GM21528 (cell line): ENCODE results near the gene SZT2.
"Not testable (repeated sequence)": the region's sequence is repeated elsewhere in the genome, so short reads cannot be mapped to it uniquely, and the experiment has no call there.

Source experiments
- ATAC-seq: cut with Tn5 transposase; IDR thresholded peaks from one replicate; pipeline ENCODE4 v1.9.1; 2021; ENCODE audit warnings: mild to moderate bottlenecking, moderate library complexity; ENCODE audit not compliant: unreplicated experiment, low FRiP score

Gene SZT2

DNA sequence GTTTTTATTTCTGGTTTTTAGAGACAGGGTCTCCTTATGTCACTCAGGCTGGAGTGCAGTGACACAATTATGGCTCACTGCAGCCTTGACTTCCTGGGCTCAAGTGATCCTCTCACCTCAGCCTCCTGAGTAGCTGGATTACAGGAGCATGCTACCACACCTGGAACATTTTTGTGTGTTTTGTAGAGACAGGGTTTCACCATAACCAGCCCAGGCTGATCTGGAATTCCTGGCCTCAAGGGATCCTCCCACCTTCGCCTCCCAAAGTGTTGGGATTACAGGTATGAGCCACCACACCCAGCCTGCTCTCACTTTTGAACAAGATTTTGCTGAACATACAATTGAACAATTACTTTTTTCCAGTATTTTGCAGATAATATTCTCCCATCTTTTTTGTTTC lies 88.0 kb downstream of the SZT2 start:
- no peak for ATAC-seq

DNA sequence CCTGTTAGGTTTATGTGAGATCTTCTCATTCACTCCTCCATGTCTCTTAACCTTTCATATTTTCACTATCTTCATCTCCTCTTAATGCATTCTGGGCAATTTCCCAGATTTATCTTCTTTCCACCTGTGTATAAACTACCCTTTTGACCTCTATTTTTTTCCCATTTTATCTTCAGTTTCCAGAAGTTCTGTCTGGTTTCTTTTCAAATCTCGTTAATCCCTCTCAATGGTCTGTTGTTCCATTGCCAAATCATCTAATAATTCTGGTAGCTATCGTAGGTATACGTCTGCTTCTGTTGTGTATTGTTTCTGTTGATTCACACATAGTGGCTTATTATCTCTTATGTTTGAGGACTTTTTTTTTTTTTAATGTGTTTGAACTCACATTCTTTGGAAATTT lies 89.7 kb downstream of the SZT2 start:
- ATAC-seq, result no peak

DNA sequence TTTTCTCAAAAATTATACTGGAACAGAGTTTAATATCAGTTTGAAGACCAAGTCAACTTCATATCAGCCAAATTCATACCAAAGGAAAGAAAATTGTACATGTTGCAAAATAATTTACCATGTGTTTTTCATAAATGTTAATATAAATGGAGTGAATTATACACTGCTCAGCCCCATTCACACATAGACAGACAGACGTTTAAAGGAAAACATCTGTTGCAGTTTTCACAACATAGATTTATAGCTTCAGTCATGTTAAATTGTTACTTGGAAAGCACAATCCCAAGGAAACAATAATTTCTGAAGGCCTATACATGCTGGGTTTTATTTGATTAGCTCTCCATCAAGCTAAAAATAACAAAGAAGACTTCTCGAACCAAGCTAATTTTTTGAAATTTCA lies 91.8 kb downstream of the SZT2 start:
- ATAC-seq, result no peak

DNA sequence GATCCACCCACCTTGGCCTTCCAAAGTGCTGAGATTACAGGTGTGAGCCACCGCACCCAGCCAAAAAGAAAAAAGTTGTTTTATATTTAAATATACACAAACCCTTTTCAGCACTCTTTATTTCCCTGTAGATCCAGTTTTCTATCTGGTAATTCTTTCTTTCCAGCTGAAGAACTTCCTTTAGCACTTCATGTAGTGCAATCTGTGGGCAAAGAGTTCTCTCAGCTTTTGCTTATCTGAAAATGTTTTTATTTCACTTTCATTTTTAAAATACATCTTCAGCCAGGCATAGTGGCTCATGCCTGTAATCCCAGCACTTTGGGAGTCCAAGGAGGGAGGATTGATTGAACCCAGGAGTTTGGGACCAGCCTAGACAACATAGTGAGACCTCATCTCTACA lies 92.5 kb downstream of the SZT2 start:
- ATAC-seq, result no peak

DNA sequence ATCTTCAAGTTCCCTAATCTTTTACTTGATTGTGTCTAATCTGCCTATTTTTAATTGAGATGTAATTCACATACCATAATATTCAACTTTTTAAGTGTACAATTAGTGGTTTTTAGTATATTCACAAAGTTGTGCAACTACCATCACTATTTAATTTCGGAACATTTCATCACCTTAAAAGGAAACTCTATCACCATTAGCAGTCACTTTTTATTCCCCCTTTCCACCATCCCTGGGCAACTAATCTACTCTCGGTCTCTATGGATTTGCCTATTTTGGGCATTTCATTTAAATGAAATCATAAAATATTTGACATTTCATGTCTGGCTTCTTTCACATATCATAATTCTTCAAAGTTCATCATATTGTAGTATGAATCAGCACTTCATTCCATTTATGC lies 94.7 kb downstream of the SZT2 start:
- no peak for ATAC-seq

GRCh38 chr1:43488165-43488564 lies 98.5 kb downstream of the SZT2 start:
- ATAC-seq, result no peak

DNA sequence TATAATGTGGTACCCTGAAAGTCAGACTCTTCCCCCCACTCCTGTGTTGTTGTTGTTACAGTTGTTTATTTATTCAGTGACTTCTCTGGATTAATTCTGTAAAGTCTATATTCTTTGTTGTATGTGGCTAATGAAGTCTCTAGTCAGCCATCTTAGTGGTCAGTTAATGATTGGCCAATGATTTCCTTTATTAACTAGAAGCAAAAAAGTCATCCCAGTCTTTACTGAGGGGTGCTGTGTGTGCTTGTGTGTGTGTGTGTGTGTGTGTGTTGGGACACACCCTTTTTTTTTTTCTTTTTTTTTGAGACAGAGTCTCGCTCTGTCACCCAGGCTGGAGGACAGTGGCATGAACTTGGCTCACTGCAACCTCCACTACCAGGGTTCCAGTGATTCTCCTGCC lies 101.4 kb downstream of the SZT2 start:
- no peak for ATAC-seq

DNA sequence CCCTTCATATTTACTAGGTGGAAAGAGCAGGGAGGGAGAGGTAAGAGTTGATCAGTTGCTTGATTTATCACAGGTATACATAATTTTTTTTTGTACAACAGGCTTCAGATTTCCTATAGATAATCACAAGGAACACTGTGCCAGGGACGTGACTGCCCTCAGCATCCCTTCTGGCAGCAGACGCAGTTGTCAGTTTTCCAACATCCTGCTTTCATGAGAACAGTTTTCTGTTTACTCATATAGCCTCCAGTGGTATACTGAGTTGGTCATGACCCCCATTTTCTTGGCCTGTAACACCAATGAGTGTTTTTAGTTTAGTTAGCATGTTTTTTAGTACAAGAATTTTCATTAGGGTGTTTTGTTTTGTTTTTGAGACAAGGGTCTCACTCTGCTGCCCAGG lies 103.1 kb downstream of the SZT2 start:
- no peak for ATAC-seq

DNA sequence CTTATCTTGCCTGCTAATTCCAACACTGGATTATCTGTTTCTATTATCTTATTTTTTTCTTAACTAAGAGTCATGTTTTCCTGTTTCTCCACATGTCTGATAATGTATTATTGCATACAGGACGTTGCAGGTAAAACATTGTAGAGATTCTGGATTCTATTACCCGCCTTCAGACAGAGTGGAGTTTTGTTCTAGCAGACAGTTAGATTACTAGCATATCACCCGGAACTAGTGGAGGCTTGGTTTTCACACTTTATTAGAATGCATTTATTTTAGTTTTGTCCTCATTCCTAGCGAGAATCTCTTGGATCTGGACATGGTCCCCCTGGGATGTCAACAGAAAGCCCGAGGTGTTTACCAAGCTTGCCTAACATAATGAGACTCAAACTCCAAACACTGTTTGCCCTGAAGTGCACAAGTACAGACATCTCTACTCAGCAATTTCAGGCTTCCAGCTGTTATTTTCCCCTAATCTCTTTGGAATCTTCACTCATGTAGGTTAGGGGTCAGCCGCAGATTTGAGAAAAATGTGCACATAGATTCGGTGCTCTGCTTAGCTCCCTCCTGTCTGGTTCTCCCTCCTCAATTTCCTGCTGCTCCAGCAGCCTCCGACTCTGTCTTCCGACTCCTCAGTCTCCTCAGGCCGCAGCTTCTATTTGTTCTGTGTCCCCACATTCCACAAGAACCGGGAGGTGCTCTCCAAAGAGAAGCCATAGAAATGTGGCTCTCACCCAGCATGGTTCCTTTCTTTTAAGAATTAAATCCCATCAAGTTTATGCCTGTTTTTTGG lies 104.2 kb downstream of the SZT2 start:
- ATAC-seq, result no peak

GRCh38 chr1:43495204-43495603 lies 105.5 kb downstream of the SZT2 start:
- ATAC-seq, result no peak

GRCh38 chr1:43499898-43500297 lies 110.2 kb downstream of the SZT2 start:
- no peak for ATAC-seq

GRCh38 chr1:43501806-43502205 lies 112.1 kb downstream of the SZT2 start:
- ATAC-seq, result not testable (repeated sequence)

DNA sequence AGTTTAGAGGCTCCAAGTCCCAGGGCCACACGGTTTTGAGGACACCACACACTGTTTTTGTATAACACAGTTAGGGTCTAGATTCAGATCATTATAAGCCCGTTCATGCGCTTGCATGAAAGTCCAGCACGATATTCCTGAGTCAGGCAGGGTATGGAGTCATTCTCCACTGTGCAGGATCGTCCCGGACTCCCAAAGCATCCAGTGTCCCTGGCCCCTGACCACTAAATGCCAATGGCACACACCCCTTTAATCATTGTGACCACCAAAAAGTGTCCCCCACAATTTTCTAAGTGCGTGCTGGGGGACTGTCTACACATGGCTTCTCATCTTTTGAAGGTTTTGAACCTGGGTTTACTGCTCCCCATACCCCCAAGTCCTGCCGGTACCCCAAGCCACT lies 113.8 kb downstream of the SZT2 start:
- no peak for ATAC-seq
